Stimulated activated CD4-positive, alpha-beta T cell treated with anti-CD3 and anti-CD28 coated beads, Interleukin-2, amount 100 ng/mL, for 4 hours (primary cell): Measurements from ENCODE around the gene ZNF148.

Experiments used
- DNase-seq: peaks from one replicate; pipeline ENCODE4 v3.0.0-alpha.2; 2020; ENCODE audit warnings: low read depth

ZNF148 gene

GRCh38 chr3:125189378-125190165 lies 185.6 kb downstream of the ZNF148 start:
- DNase-seq, result no peak

DNA sequence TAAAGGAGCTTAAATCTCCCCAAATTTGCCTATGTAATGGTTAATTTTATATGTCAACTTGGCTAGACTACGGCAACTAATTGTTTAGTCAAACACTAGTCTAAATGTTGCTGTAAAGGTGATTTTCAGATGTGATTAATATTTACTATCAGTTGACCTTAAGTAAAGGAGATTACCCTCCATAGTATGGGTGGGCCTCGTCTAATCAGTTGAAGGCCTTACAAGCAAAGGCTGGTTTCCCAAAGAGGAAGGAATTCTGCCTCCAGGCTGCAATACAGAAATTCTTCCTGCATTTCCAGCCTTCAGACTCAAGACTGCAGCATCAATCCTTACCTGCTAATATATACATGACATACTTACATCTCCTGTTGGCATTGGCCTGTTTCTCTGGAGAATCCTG lies 186.2 kb downstream of the ZNF148 start:
- DNase-seq, result no peak

GRCh38 chr3:125187599-125187910 lies 187.6 kb downstream of the ZNF148 start:
- DNase-seq, result no peak

- no peak for DNase-seq
These were observed 188.1 kb downstream of the ZNF148 start for GRCh38 chr3:125186800-125187598.

GRCh38 chr3:125186261-125186787 lies 188.8 kb downstream of the ZNF148 start:
- DNase-seq, result peak; percentile 9

DNA sequence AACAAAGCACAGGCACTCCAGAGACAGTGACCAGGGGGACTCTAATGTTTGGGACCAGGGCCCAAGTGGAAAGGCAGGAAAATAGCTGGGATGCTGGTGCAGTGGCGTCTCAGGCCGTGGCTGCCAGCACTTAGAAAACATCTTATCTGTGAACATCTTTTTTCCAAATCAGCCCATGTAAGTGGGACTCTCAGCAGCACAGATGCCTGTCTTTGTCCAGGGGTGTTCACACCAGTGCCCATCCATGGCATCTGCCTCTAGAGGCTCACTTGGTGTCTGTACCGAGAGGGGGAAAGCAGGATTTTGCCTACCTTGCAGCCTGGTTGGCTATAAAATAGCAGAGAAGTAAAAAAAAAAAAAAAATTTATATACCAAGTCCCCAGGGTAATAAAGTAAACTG lies 189.3 kb downstream of the ZNF148 start:
- no peak for DNase-seq

DNA sequence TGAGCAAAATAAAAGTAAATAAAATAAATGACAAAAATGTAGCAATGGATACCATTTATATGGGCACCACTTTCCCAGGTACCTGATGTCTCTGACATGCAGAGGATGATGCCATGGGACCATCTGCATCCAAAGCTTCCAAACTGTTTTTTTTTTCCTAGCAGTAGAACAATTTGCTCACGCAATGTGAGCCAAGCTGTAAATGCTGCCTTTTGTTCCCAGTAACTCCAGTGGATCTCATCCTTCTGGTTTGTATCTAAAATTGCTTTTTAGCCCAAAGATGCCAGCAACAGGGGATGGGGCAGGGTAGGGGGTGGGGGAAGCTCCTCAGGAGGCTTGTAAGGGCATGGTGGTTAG lies 195.3 kb downstream of the ZNF148 start:
- DNase-seq, result no peak

DNA sequence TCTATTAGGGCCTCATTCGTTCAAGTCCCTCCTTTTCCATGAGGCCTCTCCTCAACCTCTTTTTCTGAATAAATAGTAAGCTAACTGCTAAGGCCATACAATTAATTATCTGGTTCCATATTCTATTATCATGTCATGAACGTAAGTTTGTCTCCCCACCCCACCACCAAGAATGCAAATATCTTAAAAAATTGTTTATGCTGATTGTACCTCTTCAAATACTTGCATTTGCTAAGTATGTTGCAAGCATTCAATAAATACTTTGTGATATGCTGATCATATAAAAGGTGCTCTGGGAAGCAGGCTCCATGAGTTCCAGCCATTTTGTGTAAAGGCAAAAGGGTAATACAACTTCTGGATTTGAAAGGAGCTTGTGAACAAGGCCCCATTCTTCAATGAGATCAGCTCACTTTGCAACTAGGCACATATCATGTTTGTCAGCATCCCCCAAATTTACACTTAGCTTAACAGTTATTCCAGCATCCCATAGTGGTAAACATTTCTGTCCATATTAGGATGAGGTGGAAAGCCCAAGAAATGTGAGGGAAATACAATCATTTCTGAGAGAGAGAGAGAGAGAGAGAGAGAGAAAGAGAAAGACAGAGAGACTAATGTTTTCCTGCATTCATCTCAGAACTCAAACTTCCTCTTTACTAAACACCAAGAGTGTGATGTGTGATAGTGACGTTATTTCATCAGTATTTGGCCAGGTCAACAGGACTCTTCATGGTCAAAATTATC lies 195.8 kb downstream of the ZNF148 start:
- DNase-seq, result no peak

- no peak for DNase-seq
These were observed 197.4 kb downstream of the ZNF148 start for GRCh38 chr3:125177746-125178145.
